B cell (primary cell): Measurements from ENCODE around the gene COQ8A.

ENCODE experiments used
- CTCF ChIP-seq: fragments of 200-600 bp; IDR thresholded peaks from one replicate; pipeline ENCODE4 v1.8.0; 2022; ENCODE audit warnings: antibody characterized with exemption, mild to moderate bottlenecking
- EZH2 ChIP-seq: IDR thresholded peaks from 2 replicates; pipeline ENCODE4 v1.6.1; 2012; ENCODE audit warnings: borderline replicate concordance, low read depth, mild to moderate bottlenecking, moderate library complexity, low read length; ENCODE audit not compliant: insufficient read depth, poor library complexity, severe bottlenecking

DNA sequence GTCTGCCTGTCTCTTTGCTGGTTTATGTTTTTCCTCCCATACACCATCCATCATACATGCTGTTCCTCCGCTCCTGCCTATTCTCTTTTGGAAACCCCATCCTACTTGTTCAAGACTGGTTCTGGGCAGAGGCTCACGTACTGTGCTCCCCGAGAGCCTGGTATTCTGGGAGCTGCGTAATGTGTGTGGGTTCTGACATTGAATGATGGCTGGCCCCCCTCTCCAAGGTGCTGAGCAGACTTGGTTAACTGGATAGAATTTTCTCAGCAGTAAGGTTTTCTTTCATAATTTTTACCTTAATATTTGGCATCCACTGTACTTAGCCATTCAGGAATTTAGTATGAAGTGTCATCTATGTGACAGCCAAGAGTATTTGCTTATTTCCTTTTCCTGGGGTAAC is 26.6 kb downstream of the COQ8A start:
- TF ChIP-seq CTCF (no peak), EZH2 (no peak)
